ENCODE measurements around the gene FLRT2. TPM values are rescaled to one million over a fixed set of nuclear protein-coding genes. Genes with fewer than 3 reads are reported as not detected.

Gene FLRT2
- total RNA-seq, 1 donor from 2014 or later: 3.4 TPM

DNA sequence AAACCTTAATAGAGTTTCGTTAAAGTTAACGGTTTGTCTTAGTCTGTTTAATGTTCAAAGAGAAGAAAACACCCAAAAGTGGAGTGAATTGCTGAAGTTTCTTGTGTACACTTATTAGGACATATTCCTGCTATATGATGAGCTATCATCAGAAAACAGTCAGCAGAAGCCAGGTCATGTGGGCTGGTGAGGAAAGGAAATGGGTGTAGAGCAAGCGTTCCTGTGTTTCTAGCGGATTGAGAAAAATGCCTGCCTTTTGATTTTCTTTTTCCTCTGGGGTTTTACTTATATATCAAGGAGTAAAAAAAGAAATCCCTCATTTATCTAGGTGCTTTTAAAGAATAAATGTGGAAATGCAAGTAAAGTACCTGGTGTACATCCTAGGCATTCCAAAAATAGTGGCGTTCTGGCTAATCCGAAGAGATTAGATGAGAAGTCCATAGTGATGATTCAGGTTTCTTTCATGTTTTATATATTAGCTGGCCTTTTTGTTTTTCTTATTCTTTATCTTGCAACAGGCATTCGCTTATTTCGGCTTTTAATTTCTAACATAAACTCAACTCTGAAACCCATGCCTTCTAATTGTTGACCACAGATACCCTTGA is 50.7 kb downstream of the FLRT2 start:
- no peak for ATAC-seq
- intact Hi-C loops (cut with DNase I): no loop called here
- no peak for DNase-seq (ENCODE audit: missing footprints)

DNA sequence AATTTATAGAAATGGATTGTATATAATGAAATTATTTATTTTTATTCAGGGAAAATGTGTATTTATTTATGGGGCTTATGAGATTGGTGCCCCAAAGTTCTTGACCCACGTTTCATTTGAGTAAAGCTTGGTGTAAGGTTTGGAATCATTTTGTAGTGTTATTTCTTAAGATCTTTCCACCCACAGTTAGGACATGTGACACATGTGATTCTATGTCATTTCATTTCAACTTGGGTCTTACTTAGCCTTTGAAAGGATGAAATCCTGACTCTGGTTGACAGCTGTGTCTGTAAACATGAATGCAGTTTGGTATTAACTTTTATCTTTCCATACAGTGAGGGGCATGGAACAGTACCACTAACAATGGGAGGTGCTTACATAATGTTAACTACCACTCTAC is 51.7 kb downstream of the FLRT2 start:
- intact Hi-C loops (cut with DNase I): no loop called here
- no peak for ATAC-seq
- DNase-seq (ENCODE audit: missing footprints): no peak

DNA sequence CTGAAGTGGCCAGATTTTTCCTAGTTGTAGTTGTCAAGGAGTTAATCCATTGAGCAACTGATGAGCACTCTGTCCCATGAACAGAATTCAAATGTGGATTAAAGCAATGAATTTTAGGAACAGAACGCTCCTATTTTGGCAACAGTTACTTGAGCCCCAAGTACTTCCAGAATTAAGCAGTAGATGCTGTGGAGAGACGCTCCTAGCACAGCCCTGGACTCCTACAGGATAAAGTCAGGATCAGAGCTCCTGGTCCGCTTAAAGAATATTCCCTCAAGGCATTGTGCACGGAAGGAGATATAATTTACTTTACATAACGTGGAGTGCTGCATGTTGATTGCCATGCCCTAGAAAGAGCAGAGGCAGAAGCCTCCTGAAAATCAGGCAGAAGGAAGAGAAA is 53.4 kb downstream of the FLRT2 start:
- ATAC-seq: no peak
- DNase-seq (ENCODE audit: missing footprints): no peak
- intact Hi-C loops (cut with DNase I): no loop called here

DNA sequence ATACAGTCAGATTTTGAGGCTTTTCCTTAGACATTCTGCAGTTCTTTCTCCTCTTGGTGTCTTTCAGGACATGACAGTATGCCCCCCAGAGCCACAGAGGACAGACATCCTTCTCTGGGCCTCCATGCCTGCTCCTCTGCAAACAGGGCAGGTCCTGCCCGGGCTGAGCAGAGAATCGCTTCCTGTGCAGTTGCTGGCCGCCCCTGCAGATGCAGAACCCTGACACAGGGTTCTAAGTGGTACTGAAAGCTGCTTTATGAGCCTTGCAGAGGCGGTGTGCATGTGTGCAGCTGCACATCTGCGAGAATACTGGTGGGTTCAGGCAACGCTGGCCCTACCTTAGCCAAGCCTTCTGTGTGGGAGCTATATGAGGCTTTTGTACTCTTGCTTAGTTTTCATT is 54.5 kb downstream of the FLRT2 start:
- intact Hi-C loops (cut with DNase I): no loop called here

DNA sequence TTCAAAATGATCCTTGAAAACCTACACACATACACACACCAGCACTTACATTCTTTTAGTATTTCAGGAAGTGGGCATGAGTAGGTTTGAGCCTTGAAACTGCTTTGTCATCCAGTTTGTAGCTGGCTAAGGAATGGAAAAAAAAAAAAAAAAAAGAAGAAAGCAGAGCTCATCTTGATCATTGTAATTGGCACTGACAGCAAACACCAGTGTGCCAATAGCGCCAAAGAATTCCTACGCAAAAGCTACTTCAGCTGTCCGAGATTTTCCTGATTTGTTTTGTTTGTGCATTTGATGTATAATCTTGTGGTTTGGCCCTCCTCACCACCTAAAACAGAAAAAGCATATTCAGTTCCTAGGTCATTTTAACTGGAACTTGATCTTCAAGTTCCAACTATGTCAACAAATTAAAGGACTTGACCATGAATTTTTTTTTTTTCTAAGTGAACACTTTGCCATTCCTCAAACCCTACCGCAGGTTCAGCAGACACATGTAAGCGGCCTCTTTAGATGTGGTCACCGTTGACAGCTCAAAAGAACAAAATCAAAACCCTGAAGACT is 57.3 kb downstream of the FLRT2 start:
- DNase-seq (ENCODE audit: missing footprints) (no peak), ATAC-seq (no peak)
- intact Hi-C loops (cut with DNase I): no loop called here

More for the DNA sequence above, 54.5 kb downstream of the FLRT2 start:
- ATAC-seq (no peak), DNase-seq (ENCODE audit: missing footprints) (no peak)

DNA sequence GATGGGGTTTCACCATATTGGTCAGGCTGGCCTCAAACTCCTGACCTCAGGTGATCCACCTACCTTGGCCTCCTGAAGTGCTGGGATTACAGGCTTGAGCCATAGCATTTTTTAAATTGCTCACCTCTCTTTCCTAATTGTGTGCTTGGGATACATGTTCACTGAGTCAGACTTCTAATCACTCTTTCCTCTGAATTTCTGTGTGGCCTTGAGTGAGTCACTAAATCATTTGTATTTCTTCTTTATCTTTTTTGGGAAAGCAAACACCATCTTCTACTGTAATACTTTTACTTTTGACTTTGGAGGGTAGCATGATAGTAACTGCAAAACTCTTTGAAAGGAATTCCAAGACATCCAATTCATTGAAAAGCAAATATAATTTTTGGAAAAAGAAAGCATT is 60.8 kb downstream of the FLRT2 start:
- no peak for DNase-seq (ENCODE audit: missing footprints)
- intact Hi-C loops (cut with DNase I): no loop called here
- no peak for ATAC-seq

DNA sequence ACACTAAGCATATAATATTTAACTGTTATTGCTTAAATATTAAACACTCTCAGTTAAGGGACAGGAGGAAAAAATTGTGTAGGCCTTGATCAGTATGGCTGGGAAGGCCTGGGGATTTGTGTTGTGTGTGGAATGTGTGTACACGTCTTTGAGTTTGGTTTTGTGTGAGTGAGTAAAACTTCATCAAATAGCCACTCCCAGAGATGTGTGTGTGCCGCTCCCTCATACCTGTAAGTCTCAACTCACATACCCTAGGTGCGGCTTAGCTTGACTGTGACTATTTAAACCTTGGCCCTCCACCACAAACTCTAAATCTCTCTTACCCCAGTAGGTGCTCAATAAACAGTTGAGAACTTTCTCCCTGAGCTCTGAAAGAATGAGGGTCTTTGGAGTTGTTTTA is 64.3 kb downstream of the FLRT2 start:
- DNase-seq (ENCODE audit: missing footprints) (no peak), ATAC-seq (no peak)
- intact Hi-C loops (cut with DNase I): no loop called here

DNA sequence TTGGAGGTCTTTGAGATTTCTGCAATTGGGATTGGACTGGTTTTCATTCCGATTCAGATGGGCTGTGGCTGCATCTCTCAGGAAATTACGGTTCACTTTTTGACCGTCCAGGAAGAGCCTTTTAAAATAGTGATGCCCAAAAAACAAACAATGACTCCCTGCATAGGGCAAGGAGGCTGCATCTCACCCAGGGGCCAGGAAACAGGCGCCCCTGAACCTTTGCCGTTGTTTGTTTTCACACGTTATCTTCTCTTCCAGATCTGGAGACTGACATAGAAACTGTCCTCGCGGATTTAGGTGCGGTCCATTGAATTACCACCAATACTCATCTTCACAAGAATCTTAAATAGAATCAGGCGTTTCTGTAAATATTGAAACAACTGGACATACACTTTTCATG is 66.0 kb downstream of the FLRT2 start:
- intact Hi-C loops (cut with DNase I): no loop called here
- DNase-seq (ENCODE audit: missing footprints): peak; percentile 25
- no peak for ATAC-seq

DNA sequence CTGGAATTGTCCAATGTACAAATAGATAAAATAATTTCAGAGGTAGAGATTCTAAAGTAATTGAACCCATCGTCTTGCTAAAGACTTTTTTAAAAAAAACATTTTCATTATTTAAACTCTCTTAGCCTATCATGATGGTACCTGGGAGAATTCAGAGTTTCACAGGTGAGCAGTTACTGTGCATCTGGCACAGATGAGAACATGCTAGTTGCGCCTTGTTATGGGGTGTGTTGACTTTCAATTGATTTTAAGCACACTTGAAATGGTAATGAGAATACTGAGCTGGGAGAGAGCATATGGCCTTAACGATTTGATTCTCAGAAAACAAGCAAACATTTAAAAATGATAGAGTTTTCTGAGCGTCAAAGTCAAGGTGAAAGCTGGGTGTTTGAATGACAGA is 66.6 kb downstream of the FLRT2 start:
- no peak for DNase-seq (ENCODE audit: missing footprints)
- no peak for ATAC-seq
- intact Hi-C loops (cut with DNase I): no loop called here

DNA sequence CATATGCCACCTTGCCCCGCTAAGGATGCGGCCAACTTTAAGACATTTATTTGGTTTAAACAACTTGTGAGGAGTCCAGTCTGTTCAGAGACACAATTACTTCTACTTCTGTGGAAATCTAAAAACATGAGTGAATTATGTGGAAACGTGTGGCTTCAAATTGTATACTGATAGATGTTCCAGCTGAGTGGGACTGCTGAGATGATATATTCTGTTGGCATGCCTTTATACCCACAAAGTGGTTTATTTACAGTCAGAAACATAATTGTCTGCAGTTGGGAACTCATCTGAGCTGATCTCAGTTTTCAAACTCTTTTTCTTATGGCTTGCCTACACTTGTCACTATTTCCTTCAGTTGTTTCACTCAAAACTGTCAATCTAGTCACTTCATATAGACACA is 67.8 kb downstream of the FLRT2 start:
- no peak for ATAC-seq
- DNase-seq (ENCODE audit: missing footprints): no peak
- intact Hi-C loops (cut with DNase I): no loop called here

DNA sequence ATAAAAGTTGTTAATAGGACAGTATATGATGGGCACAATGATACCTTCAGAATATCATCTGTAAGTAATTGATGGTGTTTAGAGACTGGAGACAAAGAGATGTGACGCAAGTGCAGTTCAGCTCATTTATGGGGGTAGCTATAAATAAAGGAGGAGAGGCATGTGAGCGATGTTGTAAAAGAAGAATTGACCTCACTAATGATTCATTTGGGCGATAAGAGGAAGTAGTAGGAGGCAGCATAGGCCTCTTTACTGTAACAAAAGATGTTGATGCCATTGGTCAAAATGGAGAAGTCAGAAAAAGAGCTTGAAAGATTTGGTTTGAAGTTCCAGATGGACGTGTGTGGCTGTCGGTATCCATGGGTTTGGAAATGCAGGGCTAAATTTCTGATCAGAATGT is 70.0 kb downstream of the FLRT2 start:
- ATAC-seq (no peak), DNase-seq (ENCODE audit: missing footprints) (no peak)
- intact Hi-C loops (cut with DNase I): no loop called here

DNA sequence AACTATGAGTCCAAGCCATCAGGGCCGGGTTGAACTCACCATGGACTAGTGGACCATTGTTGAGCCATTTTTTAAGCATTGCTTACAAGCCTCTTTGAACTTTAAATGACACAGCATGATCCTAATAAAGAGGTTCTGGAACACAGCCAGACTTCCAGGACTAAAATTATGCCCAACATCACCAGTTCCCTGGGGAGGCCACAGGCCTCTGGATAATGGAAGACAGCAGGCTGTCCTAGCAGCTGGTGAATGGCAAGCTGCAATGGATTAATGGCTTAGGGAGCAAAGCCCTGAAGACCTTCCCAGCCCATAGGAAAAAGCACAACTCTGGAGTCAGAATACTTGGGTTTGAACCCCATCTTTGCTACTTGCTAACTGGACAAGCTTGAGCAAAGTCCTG is 71.3 kb downstream of the FLRT2 start:
- ATAC-seq (no peak), DNase-seq (ENCODE audit: missing footprints) (no peak)
- intact Hi-C loops (cut with DNase I): no loop called here

DNA sequence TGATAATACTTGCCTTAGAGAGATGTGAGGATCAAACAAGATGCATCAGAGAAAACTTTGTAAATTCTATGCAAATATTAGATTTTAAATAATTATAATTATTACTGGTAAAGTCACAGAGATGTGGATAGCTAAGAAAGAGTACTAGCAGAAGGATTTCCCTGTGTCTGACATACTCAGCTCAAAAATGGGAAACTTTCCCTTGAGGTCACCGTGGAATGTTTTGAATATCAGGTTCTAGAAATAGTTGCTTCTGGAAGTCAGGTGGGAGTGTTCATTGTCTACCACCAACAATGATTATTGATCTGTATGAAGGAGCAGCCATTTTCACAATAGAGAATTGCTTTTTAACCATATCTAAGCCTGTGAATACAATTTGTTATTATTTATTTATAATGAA is 71.7 kb downstream of the FLRT2 start:
- ATAC-seq (no peak), DNase-seq (ENCODE audit: missing footprints) (no peak)
- intact Hi-C loops (cut with DNase I): no loop called here

DNA sequence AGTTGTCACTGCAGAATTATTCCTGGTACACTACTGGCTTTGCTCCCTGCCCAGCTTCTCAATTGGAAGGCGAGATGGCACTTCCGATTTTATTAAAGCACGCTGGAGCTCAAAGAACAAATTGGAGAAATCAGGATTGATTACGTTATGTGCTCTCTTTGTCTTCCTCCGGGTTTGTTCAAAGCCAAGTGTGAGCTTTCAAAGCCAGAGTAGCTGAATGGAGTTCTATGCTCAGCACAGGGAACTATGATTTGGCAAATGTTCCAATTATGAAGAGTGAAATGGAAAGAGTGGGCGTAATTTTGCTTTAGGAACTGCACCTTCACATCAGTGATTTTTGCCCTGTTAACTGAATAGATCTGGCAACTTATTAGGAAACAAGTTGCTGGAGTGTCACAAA is 72.4 kb downstream of the FLRT2 start:
- DNase-seq (ENCODE audit: missing footprints) (no peak), ATAC-seq (no peak)
- intact Hi-C loops (cut with DNase I): no loop called here

DNA sequence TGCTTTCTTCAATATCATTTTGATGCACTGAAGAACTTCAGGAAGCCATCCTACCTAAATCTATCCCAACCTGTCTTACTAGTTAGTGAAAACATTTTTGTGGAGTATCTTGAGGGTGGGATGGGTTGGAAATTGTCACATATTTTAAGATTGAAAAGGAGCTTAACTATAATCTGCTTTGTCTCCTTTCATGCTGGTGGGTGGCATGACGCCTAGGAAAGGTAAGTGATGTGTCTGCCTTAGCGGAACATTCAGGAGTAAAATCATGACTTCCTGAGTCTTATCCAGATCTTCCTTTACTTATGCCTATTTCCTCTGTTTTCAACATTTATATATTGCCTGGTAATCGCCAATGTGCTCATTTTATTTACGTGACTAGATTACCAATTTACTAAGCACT is 74.1 kb downstream of the FLRT2 start:
- intact Hi-C loops (cut with DNase I): no loop called here
- DNase-seq (ENCODE audit: missing footprints) (no peak), ATAC-seq (no peak)

DNA sequence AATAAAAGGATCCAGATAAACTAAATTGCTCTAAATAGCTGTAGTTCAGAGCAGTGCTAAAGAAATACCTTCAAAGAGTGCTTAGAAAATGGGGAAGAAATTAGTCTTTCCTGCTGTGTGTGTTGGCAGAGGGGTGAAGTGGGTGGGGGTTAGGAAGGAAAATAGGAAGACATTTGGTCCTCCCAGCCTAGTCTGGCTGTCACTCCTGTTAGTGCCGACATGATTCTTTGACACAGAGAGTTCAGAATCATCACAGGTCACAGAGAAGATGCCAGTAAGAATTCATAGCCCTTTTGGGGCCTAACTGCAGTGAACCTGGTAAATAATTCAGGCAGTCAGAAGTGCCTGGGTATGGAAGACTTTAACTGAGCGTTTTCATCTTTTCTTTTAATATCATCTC is 74.8 kb downstream of the FLRT2 start:
- ATAC-seq (no peak), DNase-seq (ENCODE audit: missing footprints) (no peak)
- intact Hi-C loops (cut with DNase I): no loop called here

DNA sequence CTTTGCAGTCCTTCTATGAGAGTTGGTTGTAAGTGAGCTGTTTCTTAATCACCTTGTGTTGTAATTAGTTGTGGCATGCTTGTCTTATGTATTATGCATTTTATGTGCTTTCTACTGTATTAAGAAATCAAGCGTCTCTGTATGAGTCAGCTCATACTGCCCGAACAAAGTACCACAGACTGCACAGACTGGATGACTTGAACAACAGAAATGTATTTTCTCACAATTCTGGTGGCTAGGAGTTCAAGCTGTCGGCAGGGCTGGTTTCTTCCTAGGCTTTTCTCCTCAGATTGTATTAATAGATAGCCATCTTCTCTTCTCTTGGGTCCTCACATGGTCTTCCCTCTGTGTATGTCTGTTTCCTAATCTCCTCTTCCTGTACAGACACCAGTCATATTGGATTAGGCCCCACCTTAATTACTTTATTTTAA is 77.7 kb downstream of the FLRT2 start:
- intact Hi-C loops (cut with DNase I): no loop called here

DNA sequence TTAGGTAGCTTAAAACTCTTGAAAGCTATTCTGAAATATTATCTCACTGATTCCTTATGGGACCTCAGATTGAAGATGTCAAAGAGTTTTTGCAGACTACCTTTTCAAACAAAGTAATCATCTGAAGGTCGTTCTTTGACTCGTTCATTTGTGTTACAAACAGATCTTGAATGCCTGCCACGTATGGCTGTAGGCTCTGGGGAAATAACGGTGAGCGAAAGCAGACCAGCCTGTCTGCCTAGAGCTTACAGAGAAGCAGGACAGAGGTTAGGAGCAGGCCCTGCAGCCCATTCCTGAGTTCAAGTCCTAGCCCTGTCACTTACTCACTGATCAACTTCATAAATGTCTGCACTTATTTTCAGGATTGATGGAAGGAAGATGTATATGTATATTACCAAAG is 83.6 kb downstream of the FLRT2 start:
- no peak for DNase-seq (ENCODE audit: missing footprints)
- ATAC-seq: no peak
- intact Hi-C loops (cut with DNase I): no loop called here

More for the DNA sequence above, 77.7 kb downstream of the FLRT2 start:
- ATAC-seq (no peak), DNase-seq (ENCODE audit: missing footprints) (no peak)

DNA sequence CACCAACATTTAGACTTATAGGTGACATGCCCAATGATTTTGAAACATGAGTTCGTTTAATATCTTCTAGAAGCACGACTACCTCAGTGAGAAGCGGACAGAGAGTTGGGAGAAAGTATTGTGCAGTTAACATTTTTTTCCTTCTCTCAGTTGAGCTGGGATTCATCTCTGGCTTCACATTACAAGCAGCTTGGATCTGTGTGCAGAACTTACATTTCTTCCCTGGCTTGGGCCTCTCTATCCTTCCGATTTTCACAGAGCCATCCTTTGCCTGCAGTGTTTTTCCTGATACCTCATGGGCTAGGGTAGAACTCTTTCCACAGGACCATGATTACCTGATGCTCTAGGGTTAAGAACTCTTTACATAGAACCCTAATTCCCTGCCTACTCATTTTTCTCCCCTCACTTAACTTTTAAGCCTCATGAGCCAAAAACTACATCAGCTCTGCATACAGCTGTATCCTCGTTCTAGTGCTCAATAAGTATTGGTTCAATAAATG is 86.5 kb downstream of the FLRT2 start:
- ATAC-seq (no peak), DNase-seq (ENCODE audit: missing footprints) (no peak)
- intact Hi-C loops (cut with DNase I): no loop called here

DNA sequence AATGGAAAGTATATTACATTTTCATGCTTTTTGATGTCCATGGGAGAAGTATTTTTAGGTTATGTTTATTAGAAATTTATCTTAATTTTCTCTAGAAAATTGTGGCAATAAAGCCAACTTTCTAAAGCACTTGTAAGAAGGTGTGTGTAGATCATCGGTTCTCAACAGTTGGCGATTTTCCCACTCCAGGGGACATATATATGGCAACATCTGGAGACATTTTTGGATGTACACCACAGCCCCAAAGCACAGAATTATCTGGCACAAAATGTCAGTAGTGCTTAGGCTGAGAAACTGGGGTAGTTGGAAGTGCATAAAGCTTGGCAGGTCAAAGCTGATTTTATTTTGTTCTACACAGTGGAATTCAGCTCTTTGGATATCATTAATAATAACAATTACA is 86.9 kb downstream of the FLRT2 start:
- DNase-seq (ENCODE audit: missing footprints) (no peak), ATAC-seq (no peak)
- intact Hi-C loops (cut with DNase I): no loop called here

DNA sequence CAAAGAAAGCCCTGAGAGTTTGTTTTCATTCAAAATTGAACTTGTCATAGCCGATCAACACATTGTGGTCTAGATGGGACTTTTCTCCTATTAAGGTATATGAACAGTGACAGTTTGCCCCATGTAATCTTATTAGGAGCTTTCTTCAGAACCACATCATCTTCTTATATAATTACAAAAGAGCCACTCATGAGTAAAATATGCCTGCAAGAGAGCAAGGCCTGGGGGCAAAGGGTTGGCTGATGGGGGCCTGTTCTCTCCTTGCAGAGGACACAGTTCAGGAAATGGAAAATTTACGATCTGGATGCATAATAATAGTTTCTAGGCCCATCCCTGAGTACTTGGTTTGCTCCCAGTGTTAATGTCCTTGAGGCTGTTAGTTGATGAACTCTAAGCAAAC is 87.8 kb downstream of the FLRT2 start:
- intact Hi-C loops (cut with DNase I): no loop called here
- DNase-seq (ENCODE audit: missing footprints) (no peak), ATAC-seq (no peak)
